Fibroblast of skin of right biceps (primary cell): Measurements from ENCODE around the gene CEP170.
A peak's percentile ranks its signal among the peaks of the same experiment; 100 is the strongest.

Source experiments
- DNase-seq: peaks from one replicate; pipeline ENCODE4 v3.0.0-alpha.2; 2013

The CEP170 gene

GRCh38 chr1:243267914-243268653 lies 13.0 kb upstream of the CEP170 start:
- peak; percentile 97 for DNase-seq

DNA sequence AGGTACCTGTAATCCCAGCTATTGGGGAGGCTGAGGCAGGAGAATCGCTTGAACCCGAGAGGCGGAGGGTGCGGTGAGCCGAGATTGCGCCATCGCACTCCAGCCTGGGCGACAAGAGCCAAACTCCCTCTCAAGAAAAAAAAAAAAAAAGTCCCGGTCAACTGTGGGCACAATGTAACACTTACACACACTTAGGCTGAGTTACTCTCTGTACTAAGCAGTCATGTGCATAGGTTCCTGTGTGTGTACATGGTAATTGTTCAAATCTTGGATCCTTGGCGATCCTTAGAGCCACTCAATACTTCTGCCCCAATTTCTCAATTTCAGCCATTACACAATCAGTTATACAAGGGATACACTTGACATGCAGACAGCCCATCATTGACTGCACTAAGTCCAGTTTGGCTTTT lies 12.4 kb upstream of the CEP170 start:
- no peak for DNase-seq

GRCh38 chr1:243266231-243266630 lies 11.2 kb upstream of the CEP170 start:
- DNase-seq, result peak; percentile 43

GRCh38 chr1:243264717-243265116 lies 9.6 kb upstream of the CEP170 start:
- peak; percentile 89 for DNase-seq

DNA sequence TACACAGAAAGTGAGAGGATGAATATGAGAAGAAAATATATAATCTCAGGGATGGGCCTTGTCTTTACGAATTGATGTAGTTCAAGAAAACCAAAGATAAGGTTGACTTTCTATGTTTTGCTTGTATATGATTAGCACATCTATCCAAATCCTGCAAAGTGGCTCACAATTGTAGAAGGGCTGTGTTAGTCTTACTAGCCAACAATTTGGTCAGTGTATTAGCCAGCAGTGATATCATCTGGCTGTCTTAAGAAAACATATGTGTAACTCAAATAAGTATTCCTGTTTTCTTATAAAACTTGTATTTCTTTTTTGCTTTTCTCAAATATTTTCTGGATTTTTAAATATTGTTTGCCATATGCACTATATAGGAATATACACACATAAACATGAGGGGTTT lies 6.3 kb upstream of the CEP170 start:
- DNase-seq, result no peak

DNA sequence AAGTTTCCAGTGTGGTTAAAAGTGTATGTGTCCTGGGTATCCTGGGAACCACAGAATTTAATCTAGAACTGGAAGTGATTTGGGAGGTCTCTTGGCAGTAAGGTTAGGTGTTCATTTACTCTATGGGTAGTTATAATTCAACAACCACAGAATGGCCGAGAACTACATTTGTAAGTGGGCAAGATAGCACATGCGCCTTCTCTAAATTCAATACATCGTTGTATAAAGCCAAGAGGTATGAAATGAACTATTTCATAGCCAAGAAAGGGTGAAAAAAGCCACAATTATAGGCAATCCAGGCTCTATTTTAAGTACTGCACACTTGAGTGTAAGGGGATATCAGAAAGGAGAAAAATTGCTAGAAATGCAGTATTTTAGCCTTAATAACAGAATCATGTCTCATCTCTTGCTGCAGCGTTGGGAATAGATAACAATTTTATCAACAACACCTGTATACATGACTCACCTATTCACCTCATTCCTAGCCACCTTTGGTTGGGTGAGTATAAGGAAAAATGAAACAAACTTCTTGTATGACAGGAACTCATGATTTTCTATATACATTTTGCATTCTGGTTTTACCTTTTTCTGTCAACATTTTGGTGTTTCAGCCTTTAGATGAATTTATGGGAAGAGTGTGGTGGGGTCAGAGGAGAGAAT lies 5.3 kb upstream of the CEP170 start:
- DNase-seq, result no peak

- DNase-seq, result no peak
These were observed 3.6 kb upstream of the CEP170 start for GRCh38 chr1:243258731-243259130.

GRCh38 chr1:243257189-243257588 lies 2.1 kb upstream of the CEP170 start:
- no peak for DNase-seq

DNA sequence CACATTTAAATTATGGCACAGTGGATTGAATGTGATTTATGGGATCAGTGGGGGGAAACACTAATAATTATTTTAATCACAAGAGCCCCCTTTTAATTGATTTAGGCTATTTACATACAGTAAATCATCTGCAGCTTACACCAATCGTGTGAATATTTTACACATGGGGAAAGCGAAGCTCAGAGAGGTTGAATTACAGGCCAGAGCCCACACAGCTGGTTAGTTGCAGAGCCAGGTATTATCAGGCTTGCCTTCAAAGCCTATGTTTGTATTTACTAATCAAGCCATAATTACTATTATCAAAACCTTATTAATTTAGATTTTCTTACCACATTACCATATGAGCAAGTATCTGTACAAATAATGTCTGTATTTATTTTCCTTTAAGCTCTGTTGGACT lies 1.5 kb upstream of the CEP170 start:
- DNase-seq, result no peak

- peak; percentile 100 for DNase-seq
These were observed 871 bp upstream of the CEP170 start, which contains the start of gene SDCCAG8 for GRCh38 chr1:243255791-243256512. Gene SDCCAG8 (plus strand): TSS chr1:243256041. CDS start chr1:243256174, 133 bp downstream.

GRCh38 chr1:243254233-243254926 lies 701 bp downstream of the CEP170 start:
- DNase-seq, result peak; percentile 72

GRCh38 chr1:243253926-243254232 lies 1.2 kb downstream of the CEP170 start:
- no peak for DNase-seq

GRCh38 chr1:243253211-243253925 lies 1.7 kb downstream of the CEP170 start:
- peak; percentile 31 for DNase-seq

DNA sequence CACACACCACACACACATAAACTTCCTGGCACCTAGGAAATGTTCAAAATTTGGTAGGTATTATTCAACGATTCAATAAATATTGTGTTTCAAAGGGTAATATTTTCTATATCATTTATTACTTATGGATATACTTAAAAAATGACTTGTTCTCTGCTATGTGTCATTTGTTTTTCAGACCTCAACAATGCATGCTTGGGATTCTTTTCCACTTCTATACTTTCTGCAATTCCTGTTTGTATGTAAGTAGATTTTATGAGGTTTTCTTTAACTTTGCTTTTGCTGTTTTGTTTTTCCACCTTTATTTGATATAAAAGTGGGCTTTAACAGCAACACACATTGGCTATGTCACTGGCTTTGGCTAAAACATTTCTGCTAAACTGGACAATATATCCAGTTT lies 3.5 kb downstream of the CEP170 start:
- DNase-seq, result peak; percentile 44

DNA sequence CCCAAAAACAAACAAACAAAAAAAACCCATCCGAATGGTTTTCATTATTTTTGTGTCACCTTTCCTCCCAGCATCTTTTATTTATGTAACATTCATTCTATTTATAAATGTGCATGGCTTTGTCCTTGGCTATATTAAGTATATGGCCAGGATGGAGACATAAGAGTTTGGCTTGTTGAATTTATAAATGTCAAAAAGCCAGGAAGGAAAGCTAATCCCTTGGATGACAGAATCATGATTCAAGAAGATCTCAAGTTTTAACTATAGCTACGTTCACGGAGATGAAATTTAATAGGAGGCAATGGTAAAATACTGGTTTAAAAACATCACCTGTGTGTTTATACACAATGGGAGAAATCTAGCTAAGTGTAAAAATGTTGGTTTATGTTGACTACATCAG lies 5.0 kb downstream of the CEP170 start:
- no peak for DNase-seq

DNA sequence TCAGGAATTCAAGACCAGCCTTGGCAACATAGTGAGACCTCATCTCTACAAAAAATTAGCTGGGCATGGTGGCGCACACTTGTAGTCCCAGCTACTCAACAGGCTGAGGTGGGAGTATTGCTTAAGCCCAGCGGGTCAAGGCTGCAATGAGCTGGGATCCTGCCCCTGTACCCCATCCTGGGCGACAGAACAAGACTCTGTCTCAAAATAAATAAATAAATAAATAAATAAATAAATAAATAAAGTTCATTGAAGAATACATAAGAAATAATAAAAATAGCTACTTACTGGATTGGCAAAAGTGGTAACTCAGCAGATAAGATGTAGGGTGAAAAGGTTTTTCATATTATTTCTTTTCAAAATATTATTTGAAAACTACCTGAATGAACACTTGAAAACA lies 5.9 kb downstream of the CEP170 start:
- no peak for DNase-seq

DNA sequence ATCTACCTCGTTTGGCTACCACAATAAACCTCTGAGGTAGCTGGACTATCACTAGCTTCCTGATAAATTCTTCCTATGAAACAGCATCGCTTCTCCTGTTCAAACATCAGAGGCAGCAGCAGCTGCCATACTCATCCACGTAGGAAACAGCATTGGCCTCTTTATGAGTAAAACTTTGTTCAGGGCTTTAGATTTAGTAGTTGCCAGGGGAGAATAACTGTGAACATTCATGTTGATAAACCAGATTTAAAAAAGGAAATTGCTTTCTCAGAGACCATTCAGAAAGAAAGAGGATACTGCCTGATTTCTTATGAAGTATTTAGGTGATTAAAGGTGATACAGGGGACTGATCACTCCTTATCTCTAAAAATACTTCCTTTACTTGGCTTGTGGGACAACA lies 7.2 kb downstream of the CEP170 start:
- no peak for DNase-seq

DNA sequence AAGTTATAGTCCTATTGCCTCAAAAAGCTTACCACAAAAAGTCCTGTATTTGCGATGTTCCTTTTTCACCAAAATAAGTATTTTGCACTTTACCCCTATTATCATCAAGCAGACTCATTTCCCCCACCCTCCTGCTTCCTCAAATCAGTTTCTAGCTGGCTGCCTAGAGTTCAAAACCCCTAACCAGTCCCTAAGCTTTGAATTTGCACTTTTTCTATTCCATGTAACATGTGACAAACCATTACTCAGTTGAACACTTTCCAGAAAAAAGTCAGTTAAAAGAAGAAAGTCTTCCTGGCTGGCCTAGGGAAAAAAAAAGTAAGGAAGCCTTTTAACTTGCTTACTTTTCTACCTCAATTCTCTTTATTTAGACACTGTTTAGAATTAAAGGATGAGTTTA lies 8.2 kb downstream of the CEP170 start:
- DNase-seq, result peak; percentile 38

- DNase-seq, result no peak
These were observed 10.6 kb downstream of the CEP170 start for GRCh38 chr1:243244432-243244841.

DNA sequence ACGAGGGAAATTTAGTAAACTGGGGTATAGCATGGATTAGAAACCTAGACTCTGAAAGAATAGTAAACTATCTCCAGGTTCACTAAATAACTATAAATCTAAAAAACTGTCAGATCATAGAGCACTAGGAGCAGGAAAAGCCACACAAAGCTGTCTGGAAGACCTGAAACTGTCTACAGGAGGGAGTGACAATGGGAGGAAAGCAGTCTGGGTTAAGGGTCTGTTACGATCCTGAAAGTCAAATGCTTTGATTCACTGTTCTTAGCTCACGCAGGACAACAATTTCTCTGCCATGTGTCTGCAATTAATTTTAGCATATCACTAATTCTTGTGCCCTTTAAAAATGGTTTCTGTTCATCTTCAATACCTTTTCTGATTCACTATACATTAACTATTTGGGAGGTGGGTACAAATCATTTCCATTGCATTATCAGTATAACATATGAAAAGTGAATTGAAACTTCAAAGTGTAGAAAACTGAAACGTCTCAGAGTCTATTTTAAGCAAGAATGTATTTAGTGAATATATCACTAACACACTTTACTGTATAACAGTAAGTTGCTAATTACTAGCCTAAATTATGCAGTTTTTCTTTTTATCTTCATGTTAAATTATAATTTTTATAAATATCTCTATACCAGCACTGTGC lies 18.4 kb downstream of the CEP170 start:
- no peak for DNase-seq

DNA sequence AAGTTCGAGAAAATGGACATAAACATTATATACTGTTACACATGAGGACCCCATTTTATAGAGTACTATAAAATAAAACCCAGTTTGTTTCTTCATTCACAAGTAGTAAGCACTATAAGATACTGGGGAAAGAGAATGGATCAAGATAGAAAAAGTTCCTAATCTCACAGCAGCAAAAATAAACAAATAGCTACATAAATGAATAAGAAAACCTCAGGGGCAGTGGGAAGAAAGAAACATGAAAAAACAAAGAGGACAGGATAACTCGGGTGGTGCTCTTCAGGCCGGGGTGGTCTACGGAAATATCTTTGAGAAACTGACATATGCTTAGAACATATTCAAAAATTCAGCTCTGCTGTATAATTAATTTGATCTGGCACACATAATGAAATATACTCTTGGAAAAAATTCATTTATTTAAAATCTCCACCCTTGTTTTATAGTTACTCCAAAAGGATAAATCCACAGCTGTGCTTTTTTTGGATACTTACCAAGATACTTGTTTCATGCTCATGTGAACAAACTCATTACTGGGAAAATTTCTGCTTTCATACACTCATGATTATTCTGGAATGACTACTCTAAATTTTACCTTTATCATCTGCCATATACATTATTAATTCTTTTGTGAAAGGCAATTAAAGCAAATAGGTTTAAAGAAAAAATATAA lies 20.0 kb downstream of the CEP170 start:
- DNase-seq, result peak; percentile 34

- peak; percentile 61 for DNase-seq
These were observed 21.2 kb downstream of the CEP170 start for GRCh38 chr1:243233908-243234307.
